Measurements from ENCODE around the gene SCMH1.
A peak's percentile ranks its signal among the peaks of the same experiment; 100 is the strongest.

DNA sequence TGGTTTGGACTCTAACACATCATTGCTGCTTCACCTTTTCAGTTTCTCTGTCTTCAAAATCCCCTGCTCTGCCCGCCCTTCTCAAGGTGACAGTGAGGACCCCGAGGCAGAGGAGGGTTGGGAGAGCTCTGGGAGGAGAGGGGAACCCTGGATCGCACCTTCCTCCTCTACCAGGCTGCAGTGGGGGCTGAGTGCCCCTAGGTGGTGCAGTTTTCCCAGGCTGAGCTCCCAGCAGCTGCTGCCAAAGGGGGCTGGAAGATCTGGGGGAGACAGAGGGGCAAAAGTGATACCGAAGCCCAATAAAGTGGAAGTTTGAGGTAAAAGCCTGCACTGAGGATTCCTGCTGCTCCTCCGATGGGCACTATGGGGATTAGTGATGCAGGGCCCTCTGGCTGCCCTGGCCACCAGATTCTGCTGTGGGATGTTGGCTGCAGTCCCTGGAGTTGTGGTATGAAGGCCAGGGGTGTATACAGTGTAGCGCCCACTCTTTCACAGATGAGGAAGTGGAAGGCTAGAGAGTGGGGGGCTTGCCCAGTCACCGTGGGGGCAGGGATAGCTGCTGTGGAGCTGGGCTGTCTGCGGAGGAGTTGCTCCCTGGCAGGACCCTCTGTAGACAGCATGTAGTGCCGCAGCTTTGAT, 40.7 kb upstream of the SCMH1 start:
- peak; percentile 69 for TF ChIP-seq CTCF (IDR thresholded peaks at IDR 0.05; ENCODE audit: insufficient read depth, low read depth, low read length)
- TF ChIP-seq EZH2 (IDR thresholded peaks at IDR 0.05; ENCODE audit: insufficient read depth, low read length) = no peak
